ENCODE data around the gene CBLN3. TPM values are rescaled to one million over a fixed set of nuclear protein-coding genes. Genes with fewer than 3 reads are reported as not detected.
"Not testable (repeated sequence)": the region's sequence is repeated elsewhere in the genome, so short reads cannot be mapped to it uniquely, and the experiment has no call there.

CBLN3 gene
- polyA plus RNA-seq, 3 donors, result 0.07 to 1.1 TPM; not detected in 1

DNA sequence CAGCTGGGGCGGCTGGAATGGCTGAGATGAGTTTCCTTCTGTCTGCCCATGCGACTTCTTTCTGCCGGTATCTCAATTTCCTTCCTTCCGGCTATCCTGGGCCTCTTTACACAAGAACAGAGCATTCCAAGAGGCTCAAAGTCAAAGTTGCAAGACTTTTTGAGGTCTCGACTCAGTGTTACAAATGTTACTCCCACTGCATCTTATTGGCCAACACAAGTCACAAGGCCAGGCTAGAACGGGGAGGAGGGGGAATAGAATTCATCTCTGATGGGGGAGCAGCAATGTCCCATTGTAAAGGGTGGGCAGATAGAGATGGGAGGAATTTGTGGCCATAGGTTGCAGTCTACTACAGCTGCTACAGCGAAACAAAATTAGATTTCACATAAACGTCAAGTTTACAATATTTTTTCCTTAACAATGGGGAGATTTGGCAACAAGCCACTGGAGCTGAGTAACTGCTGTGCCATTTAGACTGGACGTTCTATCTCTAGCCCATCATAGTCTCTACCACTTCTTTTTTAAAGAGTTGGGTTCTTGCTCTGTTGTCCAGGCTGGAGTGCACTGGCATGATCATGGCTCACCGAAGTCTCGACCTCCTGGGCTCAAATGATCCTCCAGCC lies 40.1 kb downstream of the CBLN3 start:
- H3K4me2 ChIP-seq (replicated peaks; ENCODE audit: extremely low read depth, low read length, poor library complexity, severe bottlenecking), result no peak overlapping the region
- WGBS (ENCODE audit: insufficient coverage), result 61% methylated on average over 6 of the region's 11 CpGs
- no peak overlapping the region for H2AFZ ChIP-seq (ENCODE audit: insufficient read depth, low read depth, low read length, poor library complexity, severe bottlenecking)
- no peak overlapping the region for H3K9ac ChIP-seq (ENCODE audit: insufficient read depth, low read length, poor library complexity, severe bottlenecking)
- peaks cover 13% of the 10 kb centered on the region for H3K4me1 Mint-ChIP-seq
- no peak overlapping the region for H3K4me3 ChIP-seq (replicated peaks in 1 of 3; ENCODE audit: low read depth in 2 of 3, low read length in 3 of 3)
- H3K27ac ChIP-seq (ENCODE audit: low read depth in 1 of 2, low read length in 2 of 2), result no peak overlapping the region
- no peaks in the 10 kb centered on the region for H3K36me3 ChIP-seq (replicated peaks in 1 of 2; ENCODE audit: control insufficient read depth in 1 of 2, insufficient read depth in 2 of 2, low read length in 2 of 2)
- H3K79me2 ChIP-seq (ENCODE audit: insufficient read depth, low read length), result no peaks in the 10 kb centered on the region
- intact Hi-C loops (cut with micrococcal nuclease), result no loop called here
- peaks cover 2 to 9% (median 5%) of the 10 kb centered on the region in 3 donors for H3K27me3 Mint-ChIP-seq (ENCODE audit: low read depth in 3 of 3)
- H3K4me1 ChIP-seq (ENCODE audit: control insufficient read depth in 1 of 2, insufficient read depth in 2 of 2, low read length in 2 of 2), result peaks cover 7 to 11% of the 10 kb centered on the region in 2 donors
- TF ChIP-seq, protein P1, sequence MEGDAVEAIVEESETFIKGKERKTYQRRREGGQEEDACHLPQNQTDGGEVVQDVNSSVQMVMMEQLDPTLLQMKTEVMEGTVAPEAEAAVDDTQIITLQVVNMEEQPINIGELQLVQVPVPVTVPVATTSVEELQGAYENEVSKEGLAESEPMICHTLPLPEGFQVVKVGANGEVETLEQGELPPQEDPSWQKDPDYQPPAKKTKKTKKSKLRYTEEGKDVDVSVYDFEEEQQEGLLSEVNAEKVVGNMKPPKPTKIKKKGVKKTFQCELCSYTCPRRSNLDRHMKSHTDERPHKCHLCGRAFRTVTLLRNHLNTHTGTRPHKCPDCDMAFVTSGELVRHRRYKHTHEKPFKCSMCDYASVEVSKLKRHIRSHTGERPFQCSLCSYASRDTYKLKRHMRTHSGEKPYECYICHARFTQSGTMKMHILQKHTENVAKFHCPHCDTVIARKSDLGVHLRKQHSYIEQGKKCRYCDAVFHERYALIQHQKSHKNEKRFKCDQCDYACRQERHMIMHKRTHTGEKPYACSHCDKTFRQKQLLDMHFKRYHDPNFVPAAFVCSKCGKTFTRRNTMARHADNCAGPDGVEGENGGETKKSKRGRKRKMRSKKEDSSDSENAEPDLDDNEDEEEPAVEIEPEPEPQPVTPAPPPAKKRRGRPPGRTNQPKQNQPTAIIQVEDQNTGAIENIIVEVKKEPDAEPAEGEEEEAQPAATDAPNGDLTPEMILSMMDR (IDR thresholded peaks at IDR 0.05), result no peak
- no peaks in the 10 kb centered on the region for H3K9me3 ChIP-seq (replicated peaks in 1 of 2; ENCODE audit: control insufficient read depth in 1 of 2, insufficient read depth in 1 of 2, low read length in 2 of 2)
- no peaks in the 10 kb centered on the region for H3K36me3 Mint-ChIP-seq
- no peak overlapping the region for H3K4me3 Mint-ChIP-seq
- no peak overlapping the region for H3K27ac Mint-ChIP-seq
- no peak for DNase-seq
- H3K27me3 ChIP-seq (ENCODE audit: control insufficient read depth in 2 of 2, insufficient read depth in 2 of 2, low read length in 2 of 2), result no peaks in the 10 kb centered on the region
- H4K20me1 ChIP-seq (ENCODE audit: insufficient read depth, low read length), result no peaks in the 10 kb centered on the region
- H3K9me3 Mint-ChIP-seq, result no peaks in the 10 kb centered on the region

DNA sequence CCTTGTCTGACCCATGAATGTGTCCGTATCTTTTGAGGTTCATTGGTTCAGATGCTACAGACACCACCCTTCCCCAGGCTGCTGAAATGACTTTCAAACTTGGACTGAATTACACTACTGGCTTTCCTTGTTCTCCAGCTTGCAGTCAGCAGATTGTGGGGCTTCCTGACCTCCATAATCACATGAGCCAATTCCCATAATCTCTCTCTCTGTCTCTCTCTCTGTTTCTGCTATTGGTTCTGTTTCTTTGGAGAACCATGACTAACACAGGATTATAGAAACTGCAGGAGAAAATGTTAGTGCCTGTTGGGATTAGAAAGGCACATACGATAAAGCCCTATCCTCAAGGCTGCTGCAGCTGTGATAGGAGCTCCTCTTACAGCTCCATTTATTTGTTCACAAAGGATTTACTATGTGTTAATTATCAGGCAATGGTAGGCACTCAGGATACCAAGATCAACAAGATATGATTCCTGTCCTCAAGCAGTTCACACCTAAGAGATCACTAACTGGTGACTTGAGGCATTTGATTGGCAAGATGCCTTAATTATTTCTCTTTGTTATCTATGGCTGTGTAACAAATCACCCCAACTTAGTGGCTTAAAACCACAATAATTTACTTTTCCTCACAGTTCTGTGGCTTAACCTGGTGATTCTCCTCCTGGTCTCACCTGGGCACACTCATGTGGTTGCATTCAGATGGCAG lies 40.8 kb downstream of the CBLN3 start:
- Mint-ChIP-seq H3K27ac (no peak overlapping the region), H3K4me1 (peaks cover 13% of the 10 kb centered on the region)

DNA sequence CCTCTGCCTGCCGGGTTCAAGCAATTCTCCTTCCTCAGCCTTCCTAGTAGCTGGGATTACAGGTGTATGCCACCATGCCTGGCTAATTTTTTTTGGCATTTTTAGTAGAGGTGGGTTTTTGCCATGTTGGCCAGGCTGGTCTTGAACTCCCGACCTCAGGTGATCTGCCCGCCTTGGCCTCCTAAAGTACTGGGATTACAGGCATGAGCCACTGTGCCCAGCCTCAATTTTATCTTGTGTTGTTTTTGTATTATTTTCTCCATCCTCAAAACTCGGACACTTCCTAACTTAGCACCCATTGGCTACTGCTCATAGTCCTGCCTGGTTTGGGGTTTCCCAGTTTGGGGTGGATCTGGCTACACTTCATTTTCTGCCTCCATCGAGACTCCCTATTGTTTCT lies 41.9 kb downstream of the CBLN3 start:
- DNase-seq; H3K4me3 Mint-ChIP-seq; H3K9me3 ChIP-seq (replicated peaks in 1 of 2; ENCODE audit: control insufficient read depth in 1 of 2, insufficient read depth in 1 of 2, low read length in 2 of 2); H3K9ac ChIP-seq (ENCODE audit: insufficient read depth, low read length, poor library complexity, severe bottlenecking); H2AFZ ChIP-seq (ENCODE audit: insufficient read depth, low read depth, low read length, poor library complexity, severe bottlenecking); intact Hi-C loops (cut with micrococcal nuclease); H3K9me3 Mint-ChIP-seq; H3K27me3 ChIP-seq (ENCODE audit: control insufficient read depth in 2 of 2, insufficient read depth in 2 of 2, low read length in 2 of 2); H4K20me1 ChIP-seq (ENCODE audit: insufficient read depth, low read length); H3K4me3 ChIP-seq (replicated peaks in 1 of 3; ENCODE audit: low read depth in 2 of 3, low read length in 3 of 3); H3K79me2 ChIP-seq (ENCODE audit: insufficient read depth, low read length); H3K36me3 Mint-ChIP-seq; H3K36me3 ChIP-seq (replicated peaks in 1 of 2; ENCODE audit: control insufficient read depth in 1 of 2, insufficient read depth in 2 of 2, low read length in 2 of 2); H3K27ac Mint-ChIP-seq; H3K27ac ChIP-seq (ENCODE audit: low read depth in 1 of 2, low read length in 2 of 2); H3K4me2 ChIP-seq (replicated peaks; ENCODE audit: extremely low read depth, low read length, poor library complexity, severe bottlenecking): not testable (repeated sequence)
- peaks cover 7 to 11% of the 10 kb centered on the region in 2 donors for H3K4me1 ChIP-seq (ENCODE audit: control insufficient read depth in 1 of 2, insufficient read depth in 2 of 2, low read length in 2 of 2)
- WGBS (ENCODE audit: insufficient coverage), result 100% methylated on average over 1 of the region's 5 CpGs
- peaks cover 13% of the 10 kb centered on the region for H3K4me1 Mint-ChIP-seq
- H3K27me3 Mint-ChIP-seq (ENCODE audit: low read depth in 3 of 3), result peaks cover 2 to 12% (median 5%) of the 10 kb centered on the region in 3 donors

More for the DNA sequence above, 40.8 kb downstream of the CBLN3 start:
- WGBS (ENCODE audit: insufficient coverage), result 93% methylated on average over 1 of the region's 2 CpGs
- H4K20me1 ChIP-seq (ENCODE audit: insufficient read depth, low read length), result no peaks in the 10 kb centered on the region
- no peak overlapping the region for H3K4me3 ChIP-seq (replicated peaks in 1 of 3; ENCODE audit: low read depth in 2 of 3, low read length in 3 of 3)
- Mint-ChIP-seq H3K4me3 (no peak overlapping the region), H3K9me3 (no peaks in the 10 kb centered on the region), H3K27me3 (ENCODE audit: low read depth in 3 of 3) (peaks cover 2 to 12% (median 5%) of the 10 kb centered on the region in 3 donors), H3K36me3 (no peaks in the 10 kb centered on the region)
- H2AFZ ChIP-seq (ENCODE audit: insufficient read depth, low read depth, low read length, poor library complexity, severe bottlenecking), result no peak overlapping the region
- H3K79me2 ChIP-seq (ENCODE audit: insufficient read depth, low read length), result no peaks in the 10 kb centered on the region
- no peak for DNase-seq
- no peaks in the 10 kb centered on the region for H3K9me3 ChIP-seq (replicated peaks in 1 of 2; ENCODE audit: control insufficient read depth in 1 of 2, insufficient read depth in 1 of 2, low read length in 2 of 2)
- TF ChIP-seq, protein P1 (IDR thresholded peaks at IDR 0.05), result no peak
- H3K4me1 ChIP-seq (ENCODE audit: control insufficient read depth in 1 of 2, insufficient read depth in 2 of 2, low read length in 2 of 2), result peaks cover 7 to 11% of the 10 kb centered on the region in 2 donors
- no peak overlapping the region for H3K27ac ChIP-seq (ENCODE audit: low read depth in 1 of 2, low read length in 2 of 2)
- no peaks in the 10 kb centered on the region for H3K27me3 ChIP-seq (ENCODE audit: control insufficient read depth in 2 of 2, insufficient read depth in 2 of 2, low read length in 2 of 2)
- no peak overlapping the region for H3K9ac ChIP-seq (ENCODE audit: insufficient read depth, low read length, poor library complexity, severe bottlenecking)
- H3K4me2 ChIP-seq (replicated peaks; ENCODE audit: extremely low read depth, low read length, poor library complexity, severe bottlenecking), result no peak overlapping the region
- intact Hi-C loops (cut with micrococcal nuclease), result no loop called here
- no peaks in the 10 kb centered on the region for H3K36me3 ChIP-seq (replicated peaks in 1 of 2; ENCODE audit: control insufficient read depth in 1 of 2, insufficient read depth in 2 of 2, low read length in 2 of 2)
